ENCODE results near the gene PCED1B. TPM values are rescaled to one million over a fixed set of nuclear protein-coding genes. Genes with fewer than 3 reads are reported as not detected.
A peak's percentile ranks its signal among the peaks of the same experiment; 100 is the strongest.

Gene PCED1B
- total RNA-seq, 1 experiment from 2014 or later: 6.6 TPM

- TF ChIP-seq FOXJ3 (CRISPR knock-in tag; IDR thresholded peaks at IDR 0.05; ENCODE audit: borderline replicate concordance): no peak
- no peak for TF ChIP-seq NFATC4 (CRISPR knock-in tag; IDR thresholded peaks at IDR 0.05)
- TF ChIP-seq FOXP1 (CRISPR knock-in tag; IDR thresholded peaks at IDR 0.05; ENCODE audit: borderline replicate concordance): no peak
- TF ChIP-seq ETV6 (CRISPR knock-in tag; IDR thresholded peaks at IDR 0.05): no peak
- no peak for TF ChIP-seq E2F1 (CRISPR knock-in tag; IDR thresholded peaks at IDR 0.05)
- TF ChIP-seq JUN (CRISPR knock-in tag; IDR thresholded peaks at IDR 0.05): no peak
- TF ChIP-seq TEAD1 (CRISPR knock-in tag; IDR thresholded peaks at IDR 0.05): peak; percentile 42; the same call in 1 of the 2 replicates
- peak; percentile 60; the same call in 1 of the 2 replicates for TF ChIP-seq FOXP4 (CRISPR knock-in tag; IDR thresholded peaks at IDR 0.05)
- TF ChIP-seq AFF4 (CRISPR knock-in tag; IDR thresholded peaks at IDR 0.05; ENCODE audit: borderline replicate concordance): no peak
- TF ChIP-seq ZNF416 (CRISPR knock-in tag; IDR thresholded peaks at IDR 0.05): no peak
- no peak for TF ChIP-seq JAZF1 (CRISPR knock-in tag; IDR thresholded peaks at IDR 0.05)
- no peak for TF ChIP-seq ESRRA (CRISPR knock-in tag; IDR thresholded peaks at IDR 0.05; ENCODE audit: borderline replicate concordance)
- no peak for TF ChIP-seq ELF4 (CRISPR knock-in tag; IDR thresholded peaks at IDR 0.05; ENCODE audit: low read depth)
- no peak for TF ChIP-seq ATF6 (CRISPR knock-in tag; IDR thresholded peaks at IDR 0.05)
- TF ChIP-seq ZNF532 (CRISPR knock-in tag; IDR thresholded peaks at IDR 0.05; ENCODE audit: borderline replicate concordance): no peak
- TF ChIP-seq GTF2I (CRISPR knock-in tag; conservative IDR thresholded peaks at IDR 0.05): no peak
- no peak for TF ChIP-seq ZSCAN18 (CRISPR knock-in tag; IDR thresholded peaks at IDR 0.05)
- TF ChIP-seq MAX (CRISPR knock-in tag; IDR thresholded peaks at IDR 0.05): peak; percentile 37; the same call in 1 of the 2 replicates
- TF ChIP-seq ZNF232 (CRISPR knock-in tag; IDR thresholded peaks at IDR 0.05): no peak
- TF ChIP-seq SOX15 (CRISPR knock-in tag; IDR thresholded peaks at IDR 0.05): no peak
- TF ChIP-seq CREM (CRISPR knock-in tag; IDR thresholded peaks at IDR 0.05): no peak
- no peak for TF ChIP-seq ZNF219 (CRISPR knock-in tag; IDR thresholded peaks at IDR 0.05; ENCODE audit: borderline replicate concordance)
- TF ChIP-seq KAT7 (CRISPR knock-in tag; IDR thresholded peaks at IDR 0.05; ENCODE audit: borderline replicate concordance): 0 out of 2 replicates have a peak, but pooled peaks have one; percentile 21
Observed at GRCh38 chr12:47223031-47223847, 143.8 kb downstream of the PCED1B start (continued).

Measured in WTC11 (cell line).